ENCODE measurements around the gene PCCA. TPM values are rescaled to one million over a fixed set of nuclear protein-coding genes. Genes with fewer than 3 reads are reported as not detected.

PCCA gene
- total and polyA plus RNA-seq, 2 donors (not counting 1 experiment from before 2014, with no cell fraction given): 11.2 to 73.0 TPM

DNA sequence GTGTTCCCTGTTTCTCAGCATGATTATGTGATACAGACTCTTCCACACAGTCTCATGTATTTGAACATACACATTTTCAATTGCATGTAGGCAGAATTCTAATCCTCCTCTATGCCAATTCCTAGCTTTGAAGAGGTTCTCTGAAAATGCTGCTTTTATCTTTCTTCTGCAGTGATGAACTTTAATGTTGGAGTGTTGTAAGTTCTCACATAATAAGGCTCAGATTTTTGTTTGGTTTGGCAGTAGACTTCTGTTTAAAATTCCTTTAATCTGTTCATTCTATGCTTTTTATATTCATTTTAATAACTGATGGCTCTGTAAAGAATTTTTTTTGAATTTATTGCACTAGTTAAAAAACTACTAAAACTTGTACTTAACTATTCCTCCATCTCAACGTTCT lies 273.9 kb downstream of the PCCA start:
- H3K4me2 ChIP-seq (ENCODE audit: extremely low read depth, insufficient read depth, low read length): no peak overlapping the region
- no peaks in the 10 kb centered on the region for H3K27me3 ChIP-seq (ENCODE audit: control insufficient read depth, insufficient read depth, low read length)
- no peak overlapping the region for H3K27ac ChIP-seq (ENCODE audit: insufficient read depth, low read length)
- H3K9me3 ChIP-seq (ENCODE audit: control insufficient read depth, insufficient read depth, low read depth, low read length): no peaks in the 10 kb centered on the region
- no peak overlapping the region for H3K9ac ChIP-seq (ENCODE audit: insufficient read depth, low read length)
- no peak for DNase-seq (ENCODE audit: low read depth in 2 of 2)
- no peak for TF ChIP-seq EZH2 (IDR thresholded peaks at IDR 0.05; ENCODE audit: low read length, missing control alignments)
- TF ChIP-seq, protein P1, sequence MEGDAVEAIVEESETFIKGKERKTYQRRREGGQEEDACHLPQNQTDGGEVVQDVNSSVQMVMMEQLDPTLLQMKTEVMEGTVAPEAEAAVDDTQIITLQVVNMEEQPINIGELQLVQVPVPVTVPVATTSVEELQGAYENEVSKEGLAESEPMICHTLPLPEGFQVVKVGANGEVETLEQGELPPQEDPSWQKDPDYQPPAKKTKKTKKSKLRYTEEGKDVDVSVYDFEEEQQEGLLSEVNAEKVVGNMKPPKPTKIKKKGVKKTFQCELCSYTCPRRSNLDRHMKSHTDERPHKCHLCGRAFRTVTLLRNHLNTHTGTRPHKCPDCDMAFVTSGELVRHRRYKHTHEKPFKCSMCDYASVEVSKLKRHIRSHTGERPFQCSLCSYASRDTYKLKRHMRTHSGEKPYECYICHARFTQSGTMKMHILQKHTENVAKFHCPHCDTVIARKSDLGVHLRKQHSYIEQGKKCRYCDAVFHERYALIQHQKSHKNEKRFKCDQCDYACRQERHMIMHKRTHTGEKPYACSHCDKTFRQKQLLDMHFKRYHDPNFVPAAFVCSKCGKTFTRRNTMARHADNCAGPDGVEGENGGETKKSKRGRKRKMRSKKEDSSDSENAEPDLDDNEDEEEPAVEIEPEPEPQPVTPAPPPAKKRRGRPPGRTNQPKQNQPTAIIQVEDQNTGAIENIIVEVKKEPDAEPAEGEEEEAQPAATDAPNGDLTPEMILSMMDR (conservative IDR thresholded peaks at IDR 0.05 in 1 of 2, IDR thresholded peaks at IDR 0.05 in 1 of 2; ENCODE audit: low read depth in 1 of 2, low read length in 2 of 2): no peak
- peaks cover 7% of the 10 kb centered on the region for H3K4me1 ChIP-seq (ENCODE audit: control insufficient read depth, extremely low read depth, insufficient read depth, low read length)
- no peak overlapping the region for H3K4me3 ChIP-seq (replicated peaks in 1 of 4; ENCODE audit: control extremely low read depth in 1 of 4, insufficient read depth in 1 of 4, low read depth in 3 of 4, low read length in 4 of 4)
- H3K36me3 ChIP-seq (ENCODE audit: control insufficient read depth, insufficient read depth, low read length): no peaks in the 10 kb centered on the region
- no peaks in the 10 kb centered on the region for H3K79me2 ChIP-seq (ENCODE audit: control insufficient read depth, insufficient read depth, low read length)
- no peaks in the 10 kb centered on the region for H4K20me1 ChIP-seq (ENCODE audit: control insufficient read depth, extremely low read depth, insufficient read depth, low read length)
- no peak overlapping the region for H2AFZ ChIP-seq (ENCODE audit: low read length)

DNA sequence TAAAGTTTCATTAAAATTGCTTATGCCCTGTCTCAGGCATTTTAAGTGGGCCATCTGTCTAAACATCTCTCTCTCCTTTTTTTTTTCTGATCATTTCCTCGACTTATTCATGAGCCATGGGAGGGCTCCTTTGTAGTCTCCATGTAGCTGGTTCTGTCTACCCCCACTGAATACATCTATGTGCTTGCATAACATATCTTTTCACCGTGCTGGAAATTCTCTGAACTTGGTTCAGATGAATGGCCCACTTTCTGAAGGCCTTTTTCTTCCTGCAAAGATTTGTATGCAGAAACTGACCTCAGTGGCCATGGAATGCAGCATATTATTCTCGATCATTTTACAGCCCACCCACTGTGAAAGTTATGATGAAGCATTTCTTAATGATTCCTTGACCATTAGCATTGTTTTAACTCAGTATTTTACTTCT lies 274.4 kb downstream of the PCCA start:
- Histone ChIP-seq H2AFZ (ENCODE audit: low read length) (no peak overlapping the region), H3K4me3 (replicated peaks in 1 of 4; ENCODE audit: control extremely low read depth in 1 of 4, insufficient read depth in 1 of 4, low read depth in 3 of 4, low read length in 4 of 4) (no peak overlapping the region)
- DNase-seq (ENCODE audit: low read depth in 2 of 2): peak; percentile 55 to 81

DNA sequence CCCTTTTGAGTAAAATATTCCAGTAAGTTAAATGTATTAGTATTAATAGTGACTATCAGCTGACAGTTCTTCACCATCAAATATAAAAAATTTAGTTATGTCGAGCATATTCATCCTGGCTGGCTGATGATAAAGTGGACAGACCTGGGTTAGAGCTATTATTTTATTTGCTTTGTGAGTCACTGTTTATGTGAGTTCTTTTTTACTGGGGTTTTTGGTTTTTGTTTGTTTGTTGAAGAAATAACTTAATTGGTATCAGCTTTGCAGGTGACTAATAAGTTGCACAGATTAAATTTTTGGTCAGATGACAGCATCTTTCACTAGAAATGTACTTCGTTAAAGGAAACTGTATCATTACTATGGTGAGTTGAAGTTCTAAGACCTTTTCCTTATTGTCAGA lies 275.0 kb downstream of the PCCA start:
- Histone ChIP-seq H3K4me1 (ENCODE audit: control insufficient read depth, extremely low read depth, insufficient read depth, low read length) (peaks cover 7% of the 10 kb centered on the region), H2AFZ (ENCODE audit: low read length) (no peak overlapping the region), H3K36me3 (ENCODE audit: control insufficient read depth, insufficient read depth, low read length) (no peaks in the 10 kb centered on the region), H3K79me2 (ENCODE audit: control insufficient read depth, insufficient read depth, low read length) (no peaks in the 10 kb centered on the region), H3K27ac (ENCODE audit: insufficient read depth, low read length) (peak overlapping the region; percentile 42), H3K27me3 (ENCODE audit: control insufficient read depth, insufficient read depth, low read length) (no peaks in the 10 kb centered on the region), H3K4me2 (ENCODE audit: extremely low read depth, insufficient read depth, low read length) (peak overlapping the region; percentile 58), H3K9ac (ENCODE audit: insufficient read depth, low read length) (no peak overlapping the region), H3K9me3 (ENCODE audit: control insufficient read depth, insufficient read depth, low read depth, low read length) (no peaks in the 10 kb centered on the region), H3K4me3 (replicated peaks in 1 of 4; ENCODE audit: control extremely low read depth in 1 of 4, insufficient read depth in 1 of 4, low read depth in 3 of 4, low read length in 4 of 4) (no peak overlapping the region), H4K20me1 (ENCODE audit: control insufficient read depth, extremely low read depth, insufficient read depth, low read length) (no peaks in the 10 kb centered on the region)
- no peak for TF ChIP-seq EZH2 (IDR thresholded peaks at IDR 0.05; ENCODE audit: low read length, missing control alignments)
- TF ChIP-seq, protein P1 (conservative IDR thresholded peaks at IDR 0.05 in 1 of 2, IDR thresholded peaks at IDR 0.05 in 1 of 2; ENCODE audit: low read depth in 1 of 2, low read length in 2 of 2): no peak
- peak; percentile 29 to 67 for DNase-seq (ENCODE audit: low read depth in 2 of 2)

More for the DNA sequence above, 274.4 kb downstream of the PCCA start:
- H3K27me3 ChIP-seq (ENCODE audit: control insufficient read depth, insufficient read depth, low read length): no peaks in the 10 kb centered on the region
- TF ChIP-seq EZH2 (IDR thresholded peaks at IDR 0.05; ENCODE audit: low read length, missing control alignments): no peak
- TF ChIP-seq, protein P1 (conservative IDR thresholded peaks at IDR 0.05 in 1 of 2, IDR thresholded peaks at IDR 0.05 in 1 of 2; ENCODE audit: low read depth in 1 of 2, low read length in 2 of 2): no peak
- no peaks in the 10 kb centered on the region for H3K36me3 ChIP-seq (ENCODE audit: control insufficient read depth, insufficient read depth, low read length)
- H3K9ac ChIP-seq (ENCODE audit: insufficient read depth, low read length): no peak overlapping the region
- H3K4me2 ChIP-seq (ENCODE audit: extremely low read depth, insufficient read depth, low read length): peak overlapping the region; percentile 58
- peaks cover 7% of the 10 kb centered on the region for H3K4me1 ChIP-seq (ENCODE audit: control insufficient read depth, extremely low read depth, insufficient read depth, low read length)
- H3K9me3 ChIP-seq (ENCODE audit: control insufficient read depth, insufficient read depth, low read depth, low read length): no peaks in the 10 kb centered on the region
- peak overlapping the region; percentile 42 for H3K27ac ChIP-seq (ENCODE audit: insufficient read depth, low read length)
- H4K20me1 ChIP-seq (ENCODE audit: control insufficient read depth, extremely low read depth, insufficient read depth, low read length): no peaks in the 10 kb centered on the region
- H3K79me2 ChIP-seq (ENCODE audit: control insufficient read depth, insufficient read depth, low read length): no peaks in the 10 kb centered on the region
